CD4-positive, alpha-beta T cell treated with Interleukin-6 at 100 ng/mL for 8 hours (primary cell): ENCODE results near the gene IQSEC3.
"Not testable (repeated sequence)": the region's sequence is repeated elsewhere in the genome, so short reads cannot be mapped to it uniquely, and the experiment has no call there.

Experiments
- DNase-seq: peaks from one replicate; pipeline ENCODE4 v3.0.0-alpha.2; 2020; ENCODE audit warnings: mixed read lengths, low spot score

The IQSEC3 gene

GRCh38 chr12:66428-66781, at the start of gene IQSEC3:
Gene IQSEC3 (plus strand): TSS chr12:66767. CDS start chr12:66883, 116 bp downstream.
- not testable (repeated sequence) for DNase-seq

- DNase-seq: not testable (repeated sequence)
Measured at GRCh38 chr12:17370-18340, 48.9 kb upstream of the IQSEC3 start.

- DNase-seq: not testable (repeated sequence)
Measured at GRCh38 chr12:18821-19567, 47.6 kb upstream of the IQSEC3 start.

DNA sequence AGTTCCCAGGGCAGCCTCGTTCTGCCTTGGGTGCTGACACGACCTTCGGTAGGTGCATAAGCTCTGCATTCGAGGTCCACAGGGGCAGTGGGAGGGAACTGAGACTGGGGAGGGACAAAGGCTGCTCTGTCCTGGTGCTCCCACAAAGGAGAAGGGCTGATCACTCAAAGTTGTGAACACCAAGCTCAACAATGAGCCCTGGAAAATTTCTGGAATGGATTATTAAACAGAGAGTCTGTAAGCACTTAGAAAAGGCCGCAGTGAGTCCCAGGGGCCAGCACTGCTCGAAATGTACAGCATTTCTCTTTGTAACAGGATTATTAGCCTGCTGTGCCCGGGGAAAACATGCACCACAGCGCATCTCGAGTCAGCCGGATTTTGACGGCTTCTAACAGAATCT, 46.7 kb upstream of the IQSEC3 start:
- not testable (repeated sequence) for DNase-seq

DNA sequence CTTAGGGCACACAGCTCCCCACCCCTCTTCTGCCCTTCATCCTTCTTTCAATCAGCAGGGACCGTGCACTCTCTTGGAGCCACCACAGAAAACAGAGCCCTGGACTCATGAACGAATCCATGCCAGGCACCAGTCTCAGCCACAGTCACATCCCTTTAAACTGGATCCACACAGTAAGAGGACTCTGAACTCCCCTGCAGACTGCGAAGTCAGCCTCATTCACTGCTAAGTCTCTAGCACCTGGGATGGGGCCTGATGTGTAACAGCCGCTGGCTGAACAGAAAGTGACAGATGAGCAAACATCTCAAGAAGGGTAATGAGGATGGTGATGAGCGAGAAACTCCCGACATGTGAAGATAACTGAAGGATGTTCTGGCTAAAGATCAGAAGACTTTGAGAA, 45.8 kb upstream of the IQSEC3 start:
- DNase-seq: no peak

- DNase-seq: no peak
Measured at GRCh38 chr12:21301-22189, 45.0 kb upstream of the IQSEC3 start.

- no peak for DNase-seq
Measured at GRCh38 chr12:22190-22529, 44.4 kb upstream of the IQSEC3 start.

DNA sequence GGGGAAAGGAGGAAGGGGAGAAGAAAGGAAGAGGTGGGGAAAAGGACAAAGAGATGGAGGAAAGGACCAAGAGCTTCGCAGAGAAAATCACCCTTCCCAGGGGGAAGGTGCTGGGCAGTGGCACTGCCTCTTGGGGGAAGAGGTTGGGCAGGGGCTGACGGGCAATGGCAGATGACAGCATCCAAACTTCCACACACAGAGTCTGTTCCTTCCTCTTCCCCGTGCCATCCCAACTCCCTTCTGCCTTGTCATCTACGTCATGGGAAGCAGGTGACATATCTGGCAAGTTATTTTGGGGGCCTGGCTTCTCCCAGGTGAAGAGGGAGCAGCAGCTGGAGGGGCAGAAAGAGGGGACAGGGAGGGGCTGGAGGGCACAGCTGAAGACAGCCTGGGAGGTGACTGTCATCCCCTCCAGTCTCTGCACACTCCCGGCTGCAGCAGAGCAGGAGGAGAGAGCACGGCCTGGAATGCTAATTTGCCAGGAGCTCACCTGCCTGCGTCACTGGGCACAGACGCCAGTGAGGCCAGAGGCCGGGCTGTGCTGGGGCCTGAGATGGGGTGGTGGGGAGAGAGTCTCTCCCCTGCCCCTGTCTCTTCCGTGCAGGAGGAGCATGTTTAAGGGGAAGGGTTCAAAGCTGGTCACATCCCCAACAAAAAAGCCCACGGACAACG, 43.9 kb upstream of the IQSEC3 start:
- no peak for DNase-seq

GRCh38 chr12:27904-28303, 38.7 kb upstream of the IQSEC3 start:
- not testable (repeated sequence) for DNase-seq

GRCh38 chr12:38775-39174, 27.8 kb upstream of the IQSEC3 start:
- not testable (repeated sequence) for DNase-seq

DNA sequence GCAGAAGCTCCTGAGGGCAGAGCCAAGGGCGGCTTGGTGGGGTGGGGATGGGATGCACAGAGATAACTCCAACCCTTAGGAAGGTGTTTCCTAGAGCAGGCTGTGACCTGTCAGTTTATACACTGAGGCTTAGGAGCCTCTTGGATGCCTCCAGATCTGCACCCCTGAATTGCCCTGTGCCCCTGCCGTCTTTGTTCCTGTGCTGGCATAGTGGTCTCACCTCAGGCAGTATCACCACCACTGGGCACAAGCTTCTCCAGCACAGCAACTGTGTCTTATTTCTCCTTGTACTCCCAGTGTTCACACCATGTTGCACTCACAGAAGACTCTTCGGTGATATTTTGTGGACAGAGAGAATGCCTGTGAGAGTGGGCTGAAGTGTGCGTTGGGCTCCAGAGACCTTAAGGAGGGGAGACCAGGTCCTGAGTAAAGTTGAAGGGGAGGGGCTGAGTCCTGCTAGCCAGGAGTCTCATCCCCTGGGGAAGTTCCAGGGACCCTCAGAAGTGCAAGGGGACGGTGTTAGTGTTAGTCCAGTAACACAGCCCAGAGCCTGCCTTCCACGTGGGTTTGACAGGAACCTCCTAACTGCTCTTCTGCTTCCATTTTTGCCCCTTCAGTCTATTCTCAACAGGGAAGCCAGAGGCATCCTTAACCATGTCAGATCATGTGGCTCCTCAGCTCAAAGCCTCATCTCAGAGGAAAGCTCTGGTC, 26.9 kb upstream of the IQSEC3 start:
- DNase-seq: not testable (repeated sequence)

DNA sequence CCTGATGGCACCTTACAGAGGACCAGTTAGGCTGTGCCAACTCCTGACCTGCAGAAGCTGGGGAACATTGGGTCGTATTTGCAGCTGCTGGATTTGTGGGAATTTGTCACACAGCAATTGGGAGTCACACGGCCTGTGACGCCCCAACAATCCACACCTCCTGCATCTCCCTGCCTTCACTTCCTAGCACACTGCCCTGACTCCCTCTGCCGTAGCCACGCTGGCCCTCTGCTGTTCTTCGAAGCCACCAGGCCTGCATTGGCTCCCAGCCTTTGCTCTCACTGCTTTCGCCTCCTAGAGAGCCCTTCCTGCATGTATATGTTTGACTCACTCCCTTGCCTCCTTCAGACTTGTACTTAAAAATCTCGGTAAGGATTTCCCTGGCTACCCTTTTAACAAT, 22.2 kb upstream of the IQSEC3 start:
- not testable (repeated sequence) for DNase-seq

GRCh38 chr12:45235-45990, 21.2 kb upstream of the IQSEC3 start:
- not testable (repeated sequence) for DNase-seq

GRCh38 chr12:45991-46358, 20.6 kb upstream of the IQSEC3 start:
- DNase-seq: not testable (repeated sequence)

GRCh38 chr12:46542-46941, 20.0 kb upstream of the IQSEC3 start:
- not testable (repeated sequence) for DNase-seq

GRCh38 chr12:47699-48226, 18.8 kb upstream of the IQSEC3 start:
- not testable (repeated sequence) for DNase-seq

GRCh38 chr12:49149-49548, 17.4 kb upstream of the IQSEC3 start:
- not testable (repeated sequence) for DNase-seq

GRCh38 chr12:51087-51486, 15.5 kb upstream of the IQSEC3 start:
- DNase-seq: not testable (repeated sequence)

DNA sequence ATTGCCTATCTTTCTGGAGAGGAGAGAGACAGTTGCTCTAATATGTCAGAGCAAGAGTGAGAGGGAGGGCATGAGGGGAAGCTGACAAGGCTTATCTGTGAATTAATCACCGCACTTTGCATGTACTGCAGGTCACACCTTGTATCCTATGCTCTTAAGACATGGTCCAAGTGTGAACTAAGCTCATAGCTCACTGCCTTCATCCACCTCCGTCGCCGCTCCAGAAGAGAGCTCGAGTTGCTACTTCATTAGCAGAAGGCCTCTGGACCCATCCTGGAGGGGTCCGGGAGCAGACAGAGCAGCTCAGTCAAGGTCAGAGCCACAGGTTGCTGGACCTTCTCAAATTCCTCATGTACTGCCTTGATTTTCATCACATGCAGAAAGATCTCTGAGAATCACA, 14.6 kb upstream of the IQSEC3 start:
- DNase-seq: not testable (repeated sequence)
